Vagina (tissue), 2 donors: ENCODE data around the gene FAM3D. TPM values are rescaled to one million over a fixed set of nuclear protein-coding genes. Genes with fewer than 3 reads are reported as not detected.

Experiments used
- DNase-seq, 2 donors: peaks; one replicate each; pipeline ENCODE4 v3.0.0-alpha.2; 2017; ENCODE audit errors: extremely low spot score in 2 of 2
- H3K27ac ChIP-seq: fragments of 200-600 bp; sonication (generic); one replicate; pipeline ENCODE4 v1.5.1; 2019
- H3K27me3 ChIP-seq: fragments of 200-600 bp; sonication (generic); one replicate; pipeline ENCODE4 v1.5.1; 2019
- H3K36me3 ChIP-seq, 2 donors: fragments of 200-600 bp; sonication (generic); one replicate each; pipeline ENCODE4 v1.5.1; 2017 to 2019
- H3K4me1 ChIP-seq: fragments of 200-600 bp; sonication (generic); one replicate; pipeline ENCODE4 v1.5.1; 2019
- H3K4me3 ChIP-seq, 2 donors: fragments of 200-600 bp; sonication (generic); 1 replicate in 1 of 2; 2 replicates in 1 of 2; pipeline ENCODE4 v1.5.1; 2016 to 2019
- H3K9me3 ChIP-seq: fragments of 200-600 bp; sonication (generic); one replicate; pipeline ENCODE4 v1.5.1; 2019
- POLR2A ChIP-seq, 2 donors: fragments of 450-650 bp; IDR thresholded peaks; one replicate each; pipeline ENCODE4 v1.6.1; 2017; ENCODE audit warnings: antibody characterized with exemption in 2 of 2, mild to moderate bottlenecking in 2 of 2, moderate library complexity in 2 of 2
- POLR2AphosphoS5 ChIP-seq, 2 donors: sonication (generic); formaldehyde crosslinking; IDR thresholded peaks; one replicate each; pipeline ENCODE4 v1.9.0; 2017; ENCODE audit warnings: antibody characterized with exemption in 2 of 2, mild to moderate bottlenecking in 2 of 2, low read depth in 1 of 2; ENCODE audit not compliant: insufficient read depth in 1 of 2
- intact Hi-C: fragments of 100-400 bp; cut with DNase I; formaldehyde crosslinking; loops from one replicate; pipeline ENCODE4 v1.15.1; 2023
- total RNA-seq: library from RNA; depleted of rRNA; stranded (reverse); fragments of >200 nt; gene quantifications from one replicate; pipeline ENCODE4 v1.2.3, GENCODE V29; 2016
- TF ChIP-seq, protein P1 (sequence below), 3 experiments: fragments of 450-650 bp in 2 of 3; fragments of 200-600 bp in 1 of 3; sonication (generic) in 1 of 3; IDR thresholded peaks; one replicate each; pipeline ENCODE4 v1.5.1; 2017 to 2019; ENCODE audit warnings: antibody characterized with exemption in 3 of 3, mild to moderate bottlenecking in 2 of 3, moderate library complexity in 2 of 3

FAM3D gene
- total RNA-seq, 1 donor from 2014 or later, result 13.5 TPM

GRCh38 chr3:58624550-58624949 lies 42.0 kb downstream of the FAM3D start:
- Histone ChIP-seq H3K4me3 (no peak overlapping the region), H3K36me3 (no peaks in the 10 kb centered on the region), H3K9me3 (no peaks in the 10 kb centered on the region), H3K27me3 (no peaks in the 10 kb centered on the region), H3K27ac (no peak overlapping the region), H3K4me1 (peaks cover 22% of the 10 kb centered on the region)
- no peak for DNase-seq
- TF ChIP-seq POLR2A (IDR thresholded peaks at IDR 0.05) (no peak), POLR2AphosphoS5 (IDR thresholded peaks at IDR 0.05; ENCODE audit: insufficient read depth in 1 of 2, low read depth in 1 of 2) (no peak)
- TF ChIP-seq, protein P1, sequence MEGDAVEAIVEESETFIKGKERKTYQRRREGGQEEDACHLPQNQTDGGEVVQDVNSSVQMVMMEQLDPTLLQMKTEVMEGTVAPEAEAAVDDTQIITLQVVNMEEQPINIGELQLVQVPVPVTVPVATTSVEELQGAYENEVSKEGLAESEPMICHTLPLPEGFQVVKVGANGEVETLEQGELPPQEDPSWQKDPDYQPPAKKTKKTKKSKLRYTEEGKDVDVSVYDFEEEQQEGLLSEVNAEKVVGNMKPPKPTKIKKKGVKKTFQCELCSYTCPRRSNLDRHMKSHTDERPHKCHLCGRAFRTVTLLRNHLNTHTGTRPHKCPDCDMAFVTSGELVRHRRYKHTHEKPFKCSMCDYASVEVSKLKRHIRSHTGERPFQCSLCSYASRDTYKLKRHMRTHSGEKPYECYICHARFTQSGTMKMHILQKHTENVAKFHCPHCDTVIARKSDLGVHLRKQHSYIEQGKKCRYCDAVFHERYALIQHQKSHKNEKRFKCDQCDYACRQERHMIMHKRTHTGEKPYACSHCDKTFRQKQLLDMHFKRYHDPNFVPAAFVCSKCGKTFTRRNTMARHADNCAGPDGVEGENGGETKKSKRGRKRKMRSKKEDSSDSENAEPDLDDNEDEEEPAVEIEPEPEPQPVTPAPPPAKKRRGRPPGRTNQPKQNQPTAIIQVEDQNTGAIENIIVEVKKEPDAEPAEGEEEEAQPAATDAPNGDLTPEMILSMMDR (IDR thresholded peaks at IDR 0.05), result no peak
- intact Hi-C loops, result no loop called here

- Histone ChIP-seq H3K27me3 (no peaks in the 10 kb centered on the region), H3K4me3 (no peak overlapping the region), H3K9me3 (no peaks in the 10 kb centered on the region), H3K27ac (no peak overlapping the region), H3K4me1 (peaks cover 22% of the 10 kb centered on the region), H3K36me3 (no peaks in the 10 kb centered on the region)
- no peak for TF ChIP-seq POLR2AphosphoS5 (IDR thresholded peaks at IDR 0.05; ENCODE audit: insufficient read depth in 1 of 2, low read depth in 1 of 2)
- intact Hi-C loops, result no loop called here
- no peak for DNase-seq
These were observed 42.6 kb downstream of the FAM3D start for GRCh38 chr3:58623961-58624360.

DNA sequence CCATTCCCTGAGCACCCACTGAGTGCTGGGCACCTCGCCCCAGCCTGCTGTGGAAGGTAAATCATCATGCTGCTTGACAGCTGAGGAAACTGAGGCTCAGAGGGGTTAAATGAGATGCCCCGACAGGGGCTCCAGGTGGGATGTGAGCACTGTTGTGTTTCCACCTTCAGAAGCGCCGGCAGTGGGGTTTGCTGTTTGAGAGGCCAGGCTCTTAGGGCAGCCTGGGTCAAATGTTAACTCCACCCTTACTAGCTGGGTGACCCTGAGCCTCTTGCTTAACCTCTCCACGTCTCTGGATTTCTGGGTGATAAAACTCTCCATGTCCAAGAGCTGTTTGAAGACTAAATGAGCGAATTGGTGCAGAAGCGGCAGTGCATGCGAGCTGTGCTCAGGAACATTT lies 43.1 kb downstream of the FAM3D start:
- Histone ChIP-seq H3K27me3 (no peaks in the 10 kb centered on the region), H3K4me1 (peaks cover 22% of the 10 kb centered on the region), H3K36me3 (no peaks in the 10 kb centered on the region), H3K4me3 (no peak overlapping the region), H3K9me3 (no peaks in the 10 kb centered on the region), H3K27ac (no peak overlapping the region)
- DNase-seq, result no peak
- TF ChIP-seq POLR2A (IDR thresholded peaks at IDR 0.05) (no peak), POLR2AphosphoS5 (IDR thresholded peaks at IDR 0.05; ENCODE audit: insufficient read depth in 1 of 2, low read depth in 1 of 2) (no peak)
- TF ChIP-seq, protein P1 (IDR thresholded peaks at IDR 0.05), result no peak
- intact Hi-C loops, result no loop called here

- Histone ChIP-seq H3K4me1 (peaks cover 22% of the 10 kb centered on the region), H3K36me3 (no peaks in the 10 kb centered on the region), H3K27ac (no peak overlapping the region), H3K4me3 (no peak overlapping the region), H3K9me3 (no peaks in the 10 kb centered on the region), H3K27me3 (no peaks in the 10 kb centered on the region)
- TF ChIP-seq, protein P1 (IDR thresholded peaks at IDR 0.05), result no peak
- no peak for TF ChIP-seq POLR2AphosphoS5 (IDR thresholded peaks at IDR 0.05; ENCODE audit: insufficient read depth in 1 of 2, low read depth in 1 of 2)
- TF ChIP-seq POLR2A (IDR thresholded peaks at IDR 0.05), result no peak
- intact Hi-C loops, result no loop called here
- no peak for DNase-seq
These were observed 43.7 kb downstream of the FAM3D start for GRCh38 chr3:58622892-58623291.

- TF ChIP-seq, protein P1 (IDR thresholded peaks at IDR 0.05), result no peak
- TF ChIP-seq POLR2AphosphoS5 (IDR thresholded peaks at IDR 0.05; ENCODE audit: insufficient read depth in 1 of 2, low read depth in 1 of 2), result no peak
- no peak for TF ChIP-seq POLR2A (IDR thresholded peaks at IDR 0.05)
- H3K9me3 ChIP-seq, result no peaks in the 10 kb centered on the region
- H3K4me3 ChIP-seq, result no peak overlapping the region
- H3K36me3 ChIP-seq, result no peaks in the 10 kb centered on the region
- intact Hi-C loops, result no loop called here
- no peaks in the 10 kb centered on the region for H3K27me3 ChIP-seq
- no peak overlapping the region for H3K27ac ChIP-seq
- H3K4me1 ChIP-seq, result peaks cover 22% of the 10 kb centered on the region
- no peak for DNase-seq
These were observed 44.1 kb downstream of the FAM3D start for GRCh38 chr3:58622436-58622835.
